Measurements from ENCODE around the gene GP2.

DNA sequence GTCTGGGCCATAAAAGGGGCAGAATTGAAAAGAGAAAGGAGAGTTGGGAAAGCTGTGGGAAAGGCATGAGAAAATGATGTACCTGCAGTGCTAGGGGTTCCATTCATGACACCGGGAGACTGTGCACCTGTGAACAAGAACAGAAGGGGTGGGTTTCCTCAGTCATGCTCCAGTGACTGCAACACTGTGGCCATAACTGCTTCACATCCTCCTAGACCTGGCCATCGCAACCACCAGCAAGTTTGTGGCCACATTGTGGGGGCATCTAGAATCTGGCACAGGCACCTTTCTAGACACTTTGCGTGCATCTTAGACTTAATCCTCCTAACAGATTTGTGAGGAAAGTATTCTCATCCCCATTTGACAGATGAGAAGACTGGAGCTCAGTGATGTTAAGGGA is 12.7 kb downstream of the GP2 start:
- TF ChIP-seq, protein P1, sequence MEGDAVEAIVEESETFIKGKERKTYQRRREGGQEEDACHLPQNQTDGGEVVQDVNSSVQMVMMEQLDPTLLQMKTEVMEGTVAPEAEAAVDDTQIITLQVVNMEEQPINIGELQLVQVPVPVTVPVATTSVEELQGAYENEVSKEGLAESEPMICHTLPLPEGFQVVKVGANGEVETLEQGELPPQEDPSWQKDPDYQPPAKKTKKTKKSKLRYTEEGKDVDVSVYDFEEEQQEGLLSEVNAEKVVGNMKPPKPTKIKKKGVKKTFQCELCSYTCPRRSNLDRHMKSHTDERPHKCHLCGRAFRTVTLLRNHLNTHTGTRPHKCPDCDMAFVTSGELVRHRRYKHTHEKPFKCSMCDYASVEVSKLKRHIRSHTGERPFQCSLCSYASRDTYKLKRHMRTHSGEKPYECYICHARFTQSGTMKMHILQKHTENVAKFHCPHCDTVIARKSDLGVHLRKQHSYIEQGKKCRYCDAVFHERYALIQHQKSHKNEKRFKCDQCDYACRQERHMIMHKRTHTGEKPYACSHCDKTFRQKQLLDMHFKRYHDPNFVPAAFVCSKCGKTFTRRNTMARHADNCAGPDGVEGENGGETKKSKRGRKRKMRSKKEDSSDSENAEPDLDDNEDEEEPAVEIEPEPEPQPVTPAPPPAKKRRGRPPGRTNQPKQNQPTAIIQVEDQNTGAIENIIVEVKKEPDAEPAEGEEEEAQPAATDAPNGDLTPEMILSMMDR (IDR thresholded peaks at IDR 0.05) = no peak
- no peak for TF ChIP-seq POLR2A (IDR thresholded peaks at IDR 0.05)

Data from tibial nerve (tissue), 3 donors.